Trophoblast cell (in vitro differentiated cells and primary cell): ENCODE results near the gene RNF168.
"Not testable (repeated sequence)": the region's sequence is repeated elsewhere in the genome, so short reads cannot be mapped to it uniquely, and the experiment has no call there.

Experiments
- DNase-seq, 2 donors: peaks; one replicate each; pipeline ENCODE4 v3.0.0-alpha.2; 2016
- H2AFZ ChIP-seq: 2 replicates; pipeline ENCODE4 v1.6.1; 2013; ENCODE audit warnings: low read length, moderate library complexity, mild to moderate bottlenecking; ENCODE audit not compliant: insufficient read depth, poor library complexity
- H2AK5ac ChIP-seq: 2 replicates; pipeline ENCODE4 v1.6.1; 2013; ENCODE audit warnings: mild to moderate bottlenecking, low read length
- H2BK120ac ChIP-seq: 2 replicates; pipeline ENCODE4 v1.6.1; 2013; ENCODE audit warnings: low read length, mild to moderate bottlenecking, moderate library complexity; ENCODE audit not compliant: insufficient read depth, poor library complexity
- H2BK12ac ChIP-seq: 2 replicates; pipeline ENCODE4 v1.6.1; 2013; ENCODE audit warnings: mild to moderate bottlenecking, low read length, moderate library complexity
- H2BK5ac ChIP-seq: 2 replicates; pipeline ENCODE4 v1.6.1; 2013; ENCODE audit warnings: low read length, low read depth, moderate library complexity, mild to moderate bottlenecking; ENCODE audit not compliant: poor library complexity
- H3K14ac ChIP-seq: 2 replicates; pipeline ENCODE4 v1.6.1; 2013; ENCODE audit warnings: mild to moderate bottlenecking, low read length
- H3K18ac ChIP-seq: 2 replicates; pipeline ENCODE4 v1.6.1; 2013; ENCODE audit warnings: mild to moderate bottlenecking, low read length
- H3K23ac ChIP-seq: 2 replicates; pipeline ENCODE4 v1.6.1; 2013; ENCODE audit warnings: low read length
- H3K27ac ChIP-seq: 2 replicates; pipeline ENCODE4 v1.5.1; 2013; ENCODE audit warnings: low read depth, mild to moderate bottlenecking, inconsistent platforms, low read length, moderate library complexity
- H3K27me3 ChIP-seq: 2 replicates; pipeline ENCODE4 v1.6.1; 2013; ENCODE audit warnings: inconsistent platforms, mild to moderate bottlenecking, low read length, moderate library complexity; ENCODE audit not compliant: insufficient read depth
- H3K36me3 ChIP-seq, 2 experiments: 1 replicate in 1 of 2; 2 replicates in 1 of 2; pipeline ENCODE4 v1.6.1; 2013; ENCODE audit warnings: low read length in 2 of 2, mild to moderate bottlenecking in 2 of 2, moderate library complexity in 1 of 2; ENCODE audit not compliant: insufficient read depth in 2 of 2, control insufficient read depth in 1 of 2
- H3K4ac ChIP-seq: 2 replicates; pipeline ENCODE4 v1.6.1; 2013; ENCODE audit warnings: low read depth, mild to moderate bottlenecking, low read length, moderate library complexity
- H3K4me1 ChIP-seq, 2 experiments: 1 replicate in 1 of 2; 2 replicates in 1 of 2; pipeline ENCODE4 v1.6.1; 2013; ENCODE audit warnings: low read length in 2 of 2, mild to moderate bottlenecking in 2 of 2, moderate library complexity in 1 of 2; ENCODE audit not compliant: insufficient read depth in 2 of 2, control insufficient read depth in 1 of 2
- H3K4me2 ChIP-seq: 2 replicates; pipeline ENCODE4 v1.6.1; 2013; ENCODE audit warnings: inconsistent platforms, mild to moderate bottlenecking, low read length, moderate library complexity
- H3K4me3 ChIP-seq: 2 replicates; pipeline ENCODE4 v1.5.1; 2013; ENCODE audit warnings: mild to moderate bottlenecking, low read depth, low read length, inconsistent platforms
- H3K79me1 ChIP-seq: one replicate; pipeline ENCODE4 v1.6.1; 2013; ENCODE audit warnings: low read length
- H3K79me2 ChIP-seq: 2 replicates; pipeline ENCODE4 v1.6.1; 2013; ENCODE audit warnings: low read length, mild to moderate bottlenecking; ENCODE audit not compliant: control insufficient read depth, insufficient read depth, poor library complexity
- H3K9ac ChIP-seq: 2 replicates; pipeline ENCODE4 v1.6.1; 2013; ENCODE audit warnings: mild to moderate bottlenecking, low read length
- H3K9me3 ChIP-seq: 2 replicates; pipeline ENCODE4 v1.6.1; 2013; ENCODE audit warnings: low read depth, mild to moderate bottlenecking, control low read depth, inconsistent platforms, low read length; ENCODE audit not compliant: insufficient read depth
- H4K12ac ChIP-seq: 2 replicates; pipeline ENCODE4 v1.6.1; 2013; ENCODE audit warnings: low read depth, mild to moderate bottlenecking, low read length, moderate library complexity
- H4K8ac ChIP-seq: 2 replicates; pipeline ENCODE4 v1.6.1; 2013; ENCODE audit warnings: low read depth, mild to moderate bottlenecking, low read length, moderate library complexity
- H4K91ac ChIP-seq: one replicate; pipeline ENCODE4 v1.6.1; 2013; ENCODE audit warnings: low read depth, mild to moderate bottlenecking, low read length, moderate library complexity
- WGBS: extraction: QIAGEN DNeasy Blood & Tissue Kit; methylation state at CpG from one replicate; pipeline ENCODE4 v1.1.7; 2013; ENCODE audit warnings: missing lambda C conversion rate; ENCODE audit not compliant: insufficient read length, insufficient coverage; ENCODE audit errors: extremely low coverage; 5-methylcytosine and 5-hydroxymethylcytosine counted together

RNF168 gene

DNA sequence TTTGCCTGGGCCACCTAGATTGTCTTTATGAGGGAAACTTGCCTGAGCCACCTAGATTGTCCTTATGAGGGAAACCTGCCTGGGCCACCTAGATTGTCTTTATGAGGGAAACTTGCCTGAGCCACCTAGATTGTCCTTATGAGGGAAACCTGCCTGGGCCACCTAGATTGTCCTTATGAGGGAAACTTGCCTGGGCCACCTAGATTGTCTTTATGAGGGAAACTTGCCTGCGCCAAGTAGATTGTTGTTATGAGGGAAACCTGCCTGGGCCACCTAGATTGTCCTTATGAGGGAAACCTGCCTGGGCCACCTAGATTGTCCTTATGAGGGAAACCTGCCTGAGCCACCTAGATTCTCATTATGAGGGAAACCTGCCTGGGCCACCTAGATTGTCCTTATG, 7.5 kb upstream of the RNF168 start:
- not testable (repeated sequence) for H2BK120ac ChIP-seq, H3K14ac ChIP-seq, H4K12ac ChIP-seq, H3K4me1 ChIP-seq, H3K79me2 ChIP-seq, H3K9ac ChIP-seq, H3K4me3 ChIP-seq, H2AFZ ChIP-seq, H3K27me3 ChIP-seq, H3K36me3 ChIP-seq, H3K79me1 ChIP-seq, H4K91ac ChIP-seq, H3K23ac ChIP-seq, H2BK12ac ChIP-seq, H3K4me2 ChIP-seq, H3K4ac ChIP-seq, DNase-seq, H2BK5ac ChIP-seq, H3K9me3 ChIP-seq, H3K27ac ChIP-seq, H3K18ac ChIP-seq, H4K8ac ChIP-seq, H2AK5ac ChIP-seq
- no CpG with 5 or more reads among the region's 1 CpG for WGBS

DNA sequence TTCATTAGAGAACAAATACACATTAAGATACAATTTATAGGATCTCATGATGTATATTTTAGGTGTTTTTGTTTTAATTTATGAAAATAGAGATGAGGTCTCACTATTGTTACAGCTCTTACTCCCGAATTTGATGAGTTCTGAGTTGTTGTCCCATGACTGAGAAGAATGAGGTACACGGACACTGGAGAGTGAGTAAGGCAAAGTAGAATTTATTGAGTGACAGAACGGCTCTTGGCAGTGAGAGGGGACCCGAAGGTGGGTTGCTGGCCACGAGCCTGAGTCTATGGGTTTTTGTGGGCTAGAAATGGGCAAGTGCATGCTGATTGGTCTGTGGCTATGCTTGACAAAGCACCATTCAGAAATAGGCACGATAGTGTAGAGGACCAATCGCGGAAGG, 3.1 kb upstream of the RNF168 start:
- H4K8ac ChIP-seq: no peak overlapping the region
- H3K4me2 ChIP-seq: no peak overlapping the region
- WGBS: no CpG with 5 or more reads among the region's 8 CpGs
- peaks cover 0 to 1% of the 10 kb centered on the region in 2 experiments for H3K4me1 ChIP-seq
- H3K4ac ChIP-seq: no peak overlapping the region
- peaks cover 15% of the 10 kb centered on the region for H3K79me2 ChIP-seq
- H2BK120ac ChIP-seq: no peak overlapping the region
- no peaks in the 10 kb centered on the region for H3K9me3 ChIP-seq
- no peak overlapping the region for H2BK5ac ChIP-seq
- H3K79me1 ChIP-seq: peaks cover 21% of the 10 kb centered on the region
- H3K27me3 ChIP-seq: no peaks in the 10 kb centered on the region
- no peak overlapping the region for H2AK5ac ChIP-seq
- H3K14ac ChIP-seq: no peak overlapping the region
- no peak overlapping the region for H3K9ac ChIP-seq
- H4K12ac ChIP-seq: no peak overlapping the region
- H3K27ac ChIP-seq: no peak overlapping the region
- no peak for DNase-seq
- H3K36me3 ChIP-seq: no peaks in the 10 kb centered on the region
- no peak overlapping the region for H3K23ac ChIP-seq
- H2BK12ac ChIP-seq: no peak overlapping the region
- H4K91ac ChIP-seq: no peak overlapping the region
- H2AFZ ChIP-seq: no peak overlapping the region
- H3K18ac ChIP-seq: no peak overlapping the region
- H3K4me3 ChIP-seq: no peak overlapping the region

DNA sequence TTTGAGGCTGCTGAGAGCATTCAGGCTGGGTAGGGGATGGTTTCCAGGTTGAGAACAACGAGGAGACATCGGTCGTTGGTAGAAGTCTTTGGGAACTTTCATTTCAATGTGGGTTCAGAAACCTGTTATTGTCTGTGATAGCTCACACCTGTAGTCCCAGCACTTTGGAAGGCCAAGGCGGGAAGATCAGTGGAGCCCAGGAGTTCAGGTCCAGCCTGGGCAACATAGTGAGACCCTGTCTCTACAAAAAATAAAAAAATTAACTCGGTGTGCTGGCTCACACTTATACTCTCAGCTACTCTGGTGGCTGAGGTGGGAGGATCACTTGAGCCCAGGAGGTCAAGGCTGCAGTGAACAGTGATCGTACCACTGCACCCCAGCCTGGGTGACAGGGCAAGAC, 988 bp upstream of the RNF168 start:
- Histone ChIP-seq H3K14ac (peak overlapping the region; percentile 81), H2BK5ac (no peak overlapping the region), H2BK120ac (peak overlapping the region; percentile 73), H2AK5ac (peak overlapping the region; percentile 71), H4K12ac (peak overlapping the region; percentile 70), H2BK12ac (peak overlapping the region; percentile 95), H3K18ac (no peak overlapping the region), H3K9me3 (no peaks in the 10 kb centered on the region), H3K4me2 (no peak overlapping the region), H2AFZ (peak overlapping the region; percentile 57), H3K4me3 (no peak overlapping the region), H3K79me1 (peaks cover 25% of the 10 kb centered on the region), H3K79me2 (peaks cover 22% of the 10 kb centered on the region), H4K8ac (peak overlapping the region; percentile 64), H3K23ac (no peak overlapping the region), H3K27me3 (no peaks in the 10 kb centered on the region), H3K9ac (no peak overlapping the region), H3K36me3 (no peaks in the 10 kb centered on the region), H3K4ac (no peak overlapping the region), H3K27ac (peak overlapping the region; percentile 81), H3K4me1 (peaks cover 2% of the 10 kb centered on the region in 2 experiments), H4K91ac (peak overlapping the region; percentile 86)
- DNase-seq: no peak
- WGBS: no CpG with 5 or more reads among the region's 6 CpGs

DNA sequence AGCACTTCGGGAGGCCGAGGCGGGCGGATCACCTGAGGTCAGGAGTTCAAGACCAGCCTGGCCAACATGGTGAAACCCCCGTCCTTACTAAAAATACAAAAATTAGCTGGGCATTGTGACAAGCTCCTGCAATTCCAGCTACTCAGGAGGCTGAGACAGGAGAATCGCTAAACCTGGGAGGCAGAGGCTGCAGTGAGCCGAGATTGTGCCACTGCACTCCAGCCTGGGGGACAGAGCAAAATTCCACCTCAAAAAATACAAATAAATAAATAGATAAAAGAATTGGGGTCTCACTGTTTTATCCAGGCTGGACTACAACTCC, 470 bp upstream of the RNF168 start:
- not testable (repeated sequence) for H3K4ac ChIP-seq, H3K9ac ChIP-seq, DNase-seq, H3K27me3 ChIP-seq, H3K4me1 ChIP-seq, H2BK5ac ChIP-seq, H3K9me3 ChIP-seq, H3K4me3 ChIP-seq, H3K18ac ChIP-seq, H3K23ac ChIP-seq, H2AFZ ChIP-seq, H3K36me3 ChIP-seq
- H4K91ac ChIP-seq: peak overlapping the region; percentile 86
- H3K79me1 ChIP-seq: peaks cover 25% of the 10 kb centered on the region
- no CpG with 5 or more reads among the region's 7 CpGs for WGBS
- H3K4me2 ChIP-seq: peak overlapping the region; percentile 43
- peak overlapping the region; percentile 81 for H3K27ac ChIP-seq
- peaks cover 24% of the 10 kb centered on the region for H3K79me2 ChIP-seq
- peak overlapping the region; percentile 95 for H2BK12ac ChIP-seq
- H4K8ac ChIP-seq: peak overlapping the region; percentile 71
- peak overlapping the region; percentile 81 for H2BK120ac ChIP-seq
- peak overlapping the region; percentile 71 for H2AK5ac ChIP-seq
- H4K12ac ChIP-seq: peak overlapping the region; percentile 70
- peak overlapping the region; percentile 81 for H3K14ac ChIP-seq
